ENCODE data around the gene GNG12. TPM values are rescaled to one million over a fixed set of nuclear protein-coding genes. Genes with fewer than 3 reads are reported as not detected.
"Not testable (repeated sequence)": the region's sequence is repeated elsewhere in the genome, so short reads cannot be mapped to it uniquely, and the experiment has no call there.

Gene GNG12
- total RNA-seq, 1 experiment from 2014 or later: 12.5 TPM

DNA sequence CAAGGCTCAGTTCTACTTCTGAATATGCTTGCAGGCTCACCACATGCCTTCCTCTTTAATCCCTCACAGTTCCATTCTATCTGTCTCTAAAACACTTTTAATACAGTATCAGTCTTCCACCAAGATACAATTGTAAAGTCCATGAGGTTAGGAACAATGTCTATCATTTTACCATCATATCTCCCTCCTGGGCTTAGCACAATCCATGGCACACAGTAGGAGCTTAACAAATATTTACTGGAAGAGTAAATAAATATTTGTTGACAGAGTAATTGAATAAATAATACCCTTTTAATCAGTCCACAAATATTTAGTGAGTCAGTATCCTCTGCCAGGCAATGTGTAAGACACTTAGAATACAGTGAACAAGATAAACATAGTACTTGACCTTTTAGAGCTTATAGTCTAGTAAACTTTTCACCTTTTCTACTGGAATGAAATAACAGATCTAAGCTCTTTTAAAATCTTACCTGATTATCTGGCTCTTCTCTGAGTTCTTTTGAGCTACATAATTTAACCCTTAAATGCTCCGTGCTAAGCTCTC lies 160.9 kb downstream of the GNG12 start:
- CTCF ChIA-PET: no interaction called here
- Histone ChIP-seq H3K4me3 (ENCODE audit: low read depth, low read length) (no peak overlapping the region), H3K36me3 (ENCODE audit: control insufficient read depth, insufficient read depth, low read length) (no peaks in the 10 kb centered on the region), H3K9me3 (no peaks in the 10 kb centered on the region), H3K4me1 (peaks cover 4% of the 10 kb centered on the region; the same call in 1 of the 2 replicates), H3K27me3 (replicated peaks; ENCODE audit: control insufficient read depth, insufficient read depth, low read length) (no peaks in the 10 kb centered on the region)
- POLR2A ChIA-PET: no interaction called here
- no peak overlapping the region for H3K27ac Mint-ChIP-seq (ENCODE audit: unreplicated experiment)
- TF ChIP-seq, protein P1, sequence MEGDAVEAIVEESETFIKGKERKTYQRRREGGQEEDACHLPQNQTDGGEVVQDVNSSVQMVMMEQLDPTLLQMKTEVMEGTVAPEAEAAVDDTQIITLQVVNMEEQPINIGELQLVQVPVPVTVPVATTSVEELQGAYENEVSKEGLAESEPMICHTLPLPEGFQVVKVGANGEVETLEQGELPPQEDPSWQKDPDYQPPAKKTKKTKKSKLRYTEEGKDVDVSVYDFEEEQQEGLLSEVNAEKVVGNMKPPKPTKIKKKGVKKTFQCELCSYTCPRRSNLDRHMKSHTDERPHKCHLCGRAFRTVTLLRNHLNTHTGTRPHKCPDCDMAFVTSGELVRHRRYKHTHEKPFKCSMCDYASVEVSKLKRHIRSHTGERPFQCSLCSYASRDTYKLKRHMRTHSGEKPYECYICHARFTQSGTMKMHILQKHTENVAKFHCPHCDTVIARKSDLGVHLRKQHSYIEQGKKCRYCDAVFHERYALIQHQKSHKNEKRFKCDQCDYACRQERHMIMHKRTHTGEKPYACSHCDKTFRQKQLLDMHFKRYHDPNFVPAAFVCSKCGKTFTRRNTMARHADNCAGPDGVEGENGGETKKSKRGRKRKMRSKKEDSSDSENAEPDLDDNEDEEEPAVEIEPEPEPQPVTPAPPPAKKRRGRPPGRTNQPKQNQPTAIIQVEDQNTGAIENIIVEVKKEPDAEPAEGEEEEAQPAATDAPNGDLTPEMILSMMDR (IDR thresholded peaks at IDR 0.05; ENCODE audit: insufficient read depth in 1 of 2, low read depth in 1 of 2, low read length in 1 of 2, severe bottlenecking in 1 of 2, unreplicated experiment in 1 of 2): no peak
- no peaks in the 10 kb centered on the region for H3K9me3 Mint-ChIP-seq (ENCODE audit: unreplicated experiment)
- intact Hi-C loops (cut with micrococcal nuclease; ENCODE audit: unreplicated experiment): no loop called here
- H3K4me3 Mint-ChIP-seq (ENCODE audit: unreplicated experiment): no peak overlapping the region
- H3K4me1 Mint-ChIP-seq (ENCODE audit: low read depth, unreplicated experiment): peaks cover 8% of the 10 kb centered on the region
- no TSS peak for BruUV-seq (replicated peaks)
- H3K36me3 Mint-ChIP-seq (ENCODE audit: insufficient read depth, unreplicated experiment): no peaks in the 10 kb centered on the region
- no peak for DNase-seq
- no peaks in the 10 kb centered on the region for H3K27me3 Mint-ChIP-seq (ENCODE audit: insufficient read depth, unreplicated experiment)

DNA sequence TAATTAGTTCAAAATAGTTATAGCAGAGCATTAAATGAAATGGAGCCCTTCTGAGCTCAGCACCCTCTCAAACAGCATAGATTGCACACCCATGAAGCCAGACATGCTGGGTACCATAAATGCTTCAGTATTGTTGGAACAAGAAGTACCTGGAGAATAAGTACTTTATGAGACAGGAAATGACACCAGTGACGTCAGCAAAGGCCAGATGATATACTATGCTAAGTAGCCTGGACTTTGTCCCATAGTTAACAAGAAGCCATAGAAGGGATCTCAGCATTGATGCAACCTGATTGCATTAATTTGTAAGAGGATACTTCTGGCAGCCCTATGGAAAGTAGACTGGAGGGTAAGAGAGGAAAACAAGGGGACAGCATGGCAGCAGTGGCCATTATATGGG lies 164.6 kb downstream of the GNG12 start:
- Histone ChIP-seq H3K4me1 (peaks cover 12% of the 10 kb centered on the region), H3K9me3 (no peaks in the 10 kb centered on the region), H3K27me3 (replicated peaks; ENCODE audit: control insufficient read depth, insufficient read depth, low read length) (no peaks in the 10 kb centered on the region), H3K4me3 (ENCODE audit: low read depth, low read length) (no peak overlapping the region), H3K36me3 (ENCODE audit: control insufficient read depth, insufficient read depth, low read length) (no peaks in the 10 kb centered on the region)
- no peak overlapping the region for H3K4me3 Mint-ChIP-seq (ENCODE audit: unreplicated experiment)
- DNase-seq: no peak
- H3K27me3 Mint-ChIP-seq (ENCODE audit: insufficient read depth, unreplicated experiment): no peaks in the 10 kb centered on the region
- no TSS peak for BruUV-seq (replicated peaks)
- H3K9me3 Mint-ChIP-seq (ENCODE audit: unreplicated experiment): no peaks in the 10 kb centered on the region
- peaks cover 8% of the 10 kb centered on the region for H3K4me1 Mint-ChIP-seq (ENCODE audit: low read depth, unreplicated experiment)
- intact Hi-C loops (cut with micrococcal nuclease; ENCODE audit: unreplicated experiment): no loop called here
- no peak overlapping the region for H3K27ac Mint-ChIP-seq (ENCODE audit: unreplicated experiment)
- no peaks in the 10 kb centered on the region for H3K36me3 Mint-ChIP-seq (ENCODE audit: insufficient read depth, unreplicated experiment)
- TF ChIP-seq, protein P1 (IDR thresholded peaks at IDR 0.05; ENCODE audit: insufficient read depth in 1 of 2, low read depth in 1 of 2, low read length in 1 of 2, severe bottlenecking in 1 of 2, unreplicated experiment in 1 of 2): no peak
- ChIA-PET CTCF (no interaction called here), POLR2A (no interaction called here)

DNA sequence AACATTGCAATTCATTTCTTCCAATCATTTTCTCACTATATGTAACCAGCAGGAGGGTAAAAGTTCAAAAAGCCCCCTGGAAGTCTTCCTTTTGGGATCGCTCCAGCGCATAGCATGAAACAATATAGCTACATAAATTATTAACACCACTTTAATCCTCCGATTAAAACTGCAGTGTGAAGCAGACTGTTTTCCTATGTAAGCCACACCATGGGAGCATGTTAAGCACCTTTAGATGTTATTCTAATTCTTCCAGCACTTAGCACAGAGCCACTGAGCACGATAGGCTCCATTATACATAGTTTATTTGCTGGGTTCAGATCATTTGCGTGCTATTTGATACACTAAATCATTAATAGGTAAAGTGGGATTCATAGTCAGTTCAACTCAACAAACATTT lies 166.6 kb downstream of the GNG12 start:
- no peaks in the 10 kb centered on the region for H3K9me3 ChIP-seq
- CTCF ChIA-PET: no interaction called here
- H3K36me3 ChIP-seq (ENCODE audit: control insufficient read depth, insufficient read depth, low read length): no peaks in the 10 kb centered on the region
- TF ChIP-seq, protein P1 (IDR thresholded peaks at IDR 0.05; ENCODE audit: insufficient read depth in 1 of 2, low read depth in 1 of 2, low read length in 1 of 2, severe bottlenecking in 1 of 2, unreplicated experiment in 1 of 2): no peak
- intact Hi-C loops (cut with micrococcal nuclease; ENCODE audit: unreplicated experiment): no loop called here
- no peak overlapping the region for H3K4me3 ChIP-seq (ENCODE audit: low read depth, low read length)
- no TSS peak for BruUV-seq (replicated peaks)
- Mint-ChIP-seq H3K36me3 (ENCODE audit: insufficient read depth, unreplicated experiment) (no peaks in the 10 kb centered on the region), H3K4me1 (ENCODE audit: low read depth, unreplicated experiment) (peaks cover 9% of the 10 kb centered on the region), H3K4me3 (ENCODE audit: unreplicated experiment) (no peak overlapping the region), H3K9me3 (ENCODE audit: unreplicated experiment) (no peaks in the 10 kb centered on the region), H3K27me3 (ENCODE audit: insufficient read depth, unreplicated experiment) (no peaks in the 10 kb centered on the region), H3K27ac (ENCODE audit: unreplicated experiment) (no peak overlapping the region)
- H3K4me1 ChIP-seq: peaks cover 14% of the 10 kb centered on the region
- POLR2A ChIA-PET: no interaction called here
- no peaks in the 10 kb centered on the region for H3K27me3 ChIP-seq (replicated peaks; ENCODE audit: control insufficient read depth, insufficient read depth, low read length)
- no peak for DNase-seq

DNA sequence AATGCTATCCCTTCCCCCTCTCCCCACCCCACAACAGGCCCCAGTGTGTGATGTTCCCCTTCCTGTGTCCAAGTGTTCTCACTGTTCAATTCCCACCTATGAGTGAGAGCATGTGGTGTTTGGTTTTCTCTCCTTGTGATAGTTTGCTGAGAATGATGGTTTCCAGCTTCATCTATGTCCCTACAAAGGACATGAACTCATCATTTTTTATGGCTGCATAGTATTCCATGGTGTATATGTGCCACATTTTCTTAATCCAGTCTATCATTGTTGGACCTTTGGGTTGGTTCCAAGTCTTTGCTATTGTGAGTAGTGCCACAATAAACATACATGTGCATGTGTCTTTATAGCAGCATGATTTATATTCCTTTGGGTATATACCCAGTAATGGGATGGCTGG lies 168.0 kb downstream of the GNG12 start:
- DNase-seq; H3K36me3 Mint-ChIP-seq (ENCODE audit: insufficient read depth, unreplicated experiment); POLR2A ChIA-PET; H3K4me3 ChIP-seq (ENCODE audit: low read depth, low read length); H3K36me3 ChIP-seq (ENCODE audit: control insufficient read depth, insufficient read depth, low read length); CTCF ChIA-PET; H3K27ac Mint-ChIP-seq (ENCODE audit: unreplicated experiment); H3K9me3 Mint-ChIP-seq (ENCODE audit: unreplicated experiment); H3K4me3 Mint-ChIP-seq (ENCODE audit: unreplicated experiment); H3K27me3 Mint-ChIP-seq (ENCODE audit: insufficient read depth, unreplicated experiment); H3K27me3 ChIP-seq (replicated peaks; ENCODE audit: control insufficient read depth, insufficient read depth, low read length); intact Hi-C loops (cut with micrococcal nuclease; ENCODE audit: unreplicated experiment); BruUV-seq (replicated peaks); H3K9me3 ChIP-seq: not testable (repeated sequence)
- peaks cover 14% of the 10 kb centered on the region for H3K4me1 Mint-ChIP-seq (ENCODE audit: low read depth, unreplicated experiment)
- H3K4me1 ChIP-seq: peaks cover 14% of the 10 kb centered on the region
